ENCODE measurements around the gene FHIP1B.

FHIP1B gene

GRCh38 chr11:6238902-6239301 lies 4.5 kb upstream of the FHIP1B start, which contains the start of gene CNGA4:
TSS of gene CNGA4 (plus strand) at chr11:6239089. CDS start at chr11:6239207, 118 bp downstream.
- no peak for DNase-seq

- DNase-seq = no peak
Measured at GRCh38 chr11:6237761-6238302, 3.4 kb upstream of the FHIP1B start.

- DNase-seq = no peak
Measured at GRCh38 chr11:6237266-6237665, 2.8 kb upstream of the FHIP1B start.

GRCh38 chr11:6233984-6234386 lies 451 bp downstream of the FHIP1B start:
- no peak for DNase-seq

- DNase-seq = no peak
Measured at GRCh38 chr11:6232899-6233298, 1.5 kb downstream of the FHIP1B start.

- DNase-seq = no peak
Measured at GRCh38 chr11:6229911-6230310, 4.5 kb downstream of the FHIP1B start.

DNA sequence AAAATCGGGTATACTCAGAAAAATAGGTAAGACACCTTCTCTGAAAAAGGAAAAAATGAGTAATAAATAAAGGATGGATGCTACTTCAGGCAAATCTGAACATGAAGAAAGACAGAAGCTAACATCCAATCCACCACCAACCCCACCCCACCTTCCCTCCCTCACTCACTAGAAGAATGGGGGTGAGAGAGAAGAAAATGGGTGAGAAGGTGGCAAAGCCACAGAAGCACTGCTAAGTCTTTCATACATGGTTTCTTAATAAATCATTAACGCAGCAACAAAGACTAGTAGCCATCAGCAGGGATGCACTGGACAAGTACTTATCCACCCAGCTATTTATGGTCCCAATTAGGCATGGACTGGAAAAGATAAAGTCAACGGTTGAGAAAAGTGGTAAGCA lies 5.9 kb downstream of the FHIP1B start:
- no peak for DNase-seq

GRCh38 chr11:6225896-6226295 lies 8.5 kb downstream of the FHIP1B start:
- no peak for DNase-seq

- DNase-seq = no peak
Measured at GRCh38 chr11:6225024-6225423, 9.4 kb downstream of the FHIP1B start.

GRCh38 chr11:6224421-6224820 lies 10.0 kb downstream of the FHIP1B start:
- DNase-seq = no peak

DNA sequence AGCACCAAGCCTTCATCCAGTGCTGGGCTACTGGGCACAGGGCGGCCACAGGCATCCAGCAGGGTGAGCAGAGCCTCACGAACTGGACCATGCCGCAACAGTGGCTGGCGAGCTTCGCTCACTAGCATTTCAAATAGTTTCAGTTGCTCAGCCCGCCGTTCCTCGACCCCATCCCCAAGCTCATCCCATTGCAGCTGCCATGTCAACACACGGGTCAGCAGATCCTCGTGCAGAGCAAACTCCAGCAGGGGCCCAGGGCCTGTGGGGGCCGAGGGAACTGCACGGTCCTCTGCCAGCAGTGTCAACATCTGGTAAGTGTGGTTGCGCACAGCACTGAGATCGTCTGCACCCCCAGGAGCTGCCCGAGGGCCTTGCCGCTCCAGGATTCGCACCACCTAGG lies 10.6 kb downstream of the FHIP1B start:
- DNase-seq = no peak

DNA sequence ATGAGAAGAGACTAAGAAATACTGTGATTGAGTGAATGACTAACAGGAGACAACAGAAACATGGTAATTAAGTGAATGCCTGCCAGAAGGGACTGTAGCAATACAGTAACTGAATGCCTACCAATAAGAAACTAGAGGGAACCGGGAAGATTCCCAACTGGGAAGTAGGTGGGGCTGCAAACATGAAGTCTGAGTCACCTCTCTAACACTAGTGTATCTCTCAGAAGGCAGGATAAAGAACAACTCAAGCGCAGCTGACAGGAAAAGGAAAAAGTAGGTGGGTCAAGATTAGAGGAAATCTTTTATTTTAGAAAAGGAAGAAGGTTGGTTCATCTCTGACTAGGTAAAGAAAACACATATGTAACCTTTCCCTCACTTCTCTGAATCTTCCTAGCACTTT lies 15.1 kb downstream of the FHIP1B start:
- DNase-seq = no peak

GRCh38 chr11:6217722-6218121 lies 16.7 kb downstream of the FHIP1B start:
- no peak for DNase-seq

- DNase-seq = no peak
Measured at GRCh38 chr11:6216501-6216900, 17.9 kb downstream of the FHIP1B start.

GRCh38 chr11:6214530-6214929 lies 19.9 kb downstream of the FHIP1B start:
- no peak for DNase-seq

GRCh38 chr11:6210274-6210955 lies 24.0 kb downstream of the FHIP1B start:
- DNase-seq = no peak

DNA sequence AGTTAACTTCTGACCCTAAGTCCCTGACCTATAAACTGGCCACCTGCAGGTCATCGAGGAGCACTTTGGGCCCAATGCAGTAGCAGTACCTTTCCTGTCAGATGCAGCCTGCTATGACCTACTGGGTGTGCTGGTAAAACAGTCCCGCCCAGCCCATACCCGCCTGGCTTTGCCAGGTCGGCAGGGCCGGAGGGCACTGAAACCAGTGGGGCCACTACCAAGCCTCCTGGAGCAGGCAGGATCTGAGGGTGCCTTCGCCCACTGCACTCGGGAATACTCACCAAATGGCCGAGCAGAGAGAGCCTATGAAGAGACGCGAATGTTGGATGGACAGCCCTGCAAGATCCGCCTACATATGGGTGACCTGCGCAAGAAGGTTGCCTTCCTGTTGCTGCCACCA lies 24.6 kb downstream of the FHIP1B start:
- no peak for DNase-seq

DNA sequence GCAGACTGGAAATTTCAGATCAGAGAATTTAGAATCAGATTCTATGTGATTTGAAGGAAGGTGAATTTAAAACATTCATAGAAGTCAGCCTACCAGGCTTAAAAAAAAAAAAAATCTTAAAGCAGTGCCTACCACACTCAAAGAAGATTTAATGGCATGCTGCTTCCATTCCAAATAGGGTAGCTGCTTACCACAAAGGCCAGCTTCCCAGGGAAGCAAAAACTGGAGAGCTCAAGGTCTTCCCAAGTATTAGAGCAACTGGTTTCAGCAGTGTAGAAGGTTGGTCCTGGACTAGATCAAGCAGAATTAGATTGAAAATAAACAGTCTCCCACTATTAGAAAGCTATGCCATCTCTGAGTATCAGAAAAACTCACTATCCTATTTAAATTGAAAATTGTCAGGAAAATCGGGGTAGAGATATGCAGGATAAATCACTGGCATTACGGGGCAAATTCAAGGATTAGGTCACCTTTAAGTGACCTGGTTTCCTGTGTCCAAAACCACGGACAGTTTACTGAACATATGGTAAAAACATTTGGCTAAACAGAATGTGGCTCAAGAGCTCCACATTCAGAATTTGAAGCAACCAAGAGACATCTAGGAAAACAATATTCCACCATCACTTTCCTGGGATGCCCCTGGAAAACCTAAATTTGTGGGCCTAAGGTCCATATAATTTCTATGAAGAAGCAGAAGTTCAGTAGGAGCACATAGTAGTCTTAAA lies 27.8 kb downstream of the FHIP1B start:
- DNase-seq = no peak

DNA sequence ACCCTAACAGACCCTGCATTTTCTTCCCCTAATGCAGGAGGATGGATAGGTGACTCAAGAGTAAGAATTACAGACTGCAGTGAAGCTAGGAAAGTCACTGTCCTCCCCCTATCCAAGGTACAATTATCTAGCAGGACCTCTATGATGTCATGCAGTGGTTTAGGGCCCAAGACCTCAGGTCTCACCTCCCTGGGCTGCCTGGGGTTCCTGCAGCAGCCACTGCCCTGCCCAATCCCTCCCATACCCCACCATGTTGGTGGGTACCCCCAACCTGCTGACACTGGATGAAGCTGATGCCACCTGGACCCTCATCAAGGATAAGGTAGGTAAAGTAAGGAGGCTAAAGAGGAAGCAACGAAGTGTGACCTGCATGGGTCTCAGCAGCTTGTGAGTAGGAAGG lies 29.1 kb downstream of the FHIP1B start, which contains the start of gene C11orf42:
TSS of gene C11orf42 (plus strand) at position 192 of the 400 bp plus-strand sequence. CDS start at position 251, 59 bp downstream.
- DNase-seq = no peak

DNA sequence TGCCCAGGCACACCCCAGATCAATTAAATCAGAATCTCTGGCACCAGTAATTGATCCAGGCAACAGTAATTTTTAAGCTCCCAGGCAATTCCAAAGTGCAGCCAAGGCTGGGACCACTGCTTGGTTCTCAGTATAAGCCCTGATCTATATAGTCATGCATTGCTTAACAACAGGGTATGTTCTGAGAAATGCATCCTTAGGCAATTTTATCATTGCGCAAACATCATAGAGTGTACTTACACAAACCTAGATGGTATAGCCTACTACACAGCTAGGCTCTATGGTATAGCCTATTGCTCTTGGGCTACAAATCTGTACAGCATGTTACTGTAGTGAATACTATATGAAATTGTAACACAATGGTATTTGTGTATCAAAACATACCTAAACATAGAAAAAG lies 29.7 kb downstream of the FHIP1B start:
- DNase-seq = no peak

DNA sequence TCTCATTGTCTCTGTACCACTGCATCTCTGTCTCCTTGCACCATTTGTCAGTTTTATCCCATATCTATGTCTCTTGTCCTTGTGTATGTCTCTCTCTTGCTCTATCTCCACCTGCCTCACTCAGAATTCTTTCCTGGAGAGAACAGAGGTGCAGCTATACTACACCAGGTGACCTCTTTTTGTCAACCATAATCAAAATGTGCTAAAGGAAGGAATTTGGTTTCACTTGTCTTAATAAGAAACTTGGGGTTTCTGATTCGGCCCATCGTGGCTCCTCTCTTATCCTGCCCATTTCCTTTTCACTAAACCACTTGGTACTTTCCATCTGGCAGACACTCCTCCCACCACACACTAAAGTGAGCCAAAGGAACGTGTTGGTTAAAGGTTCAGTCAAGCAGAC lies 31.1 kb downstream of the FHIP1B start:
- no peak for DNase-seq

GRCh38 chr11:6202041-6202440 lies 32.4 kb downstream of the FHIP1B start:
- no peak for DNase-seq

DNA sequence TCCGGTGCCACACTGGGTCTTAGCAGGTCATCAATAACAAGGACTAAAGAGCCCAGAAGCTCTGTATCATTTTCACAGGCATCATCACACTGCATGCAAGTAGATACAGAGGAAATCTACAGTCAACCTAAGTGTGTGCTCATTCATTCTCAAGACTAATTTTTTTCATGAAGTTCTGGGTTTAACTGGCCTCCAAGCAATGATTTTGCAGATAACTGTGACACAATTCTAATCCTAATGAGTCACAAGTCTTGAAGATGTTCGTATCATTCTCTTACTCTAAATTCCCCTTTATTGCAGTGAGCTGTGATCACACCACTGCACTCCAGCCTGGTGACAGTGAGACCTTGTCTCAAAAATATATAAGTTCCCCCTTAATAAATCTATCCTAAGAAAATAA lies 33.0 kb downstream of the FHIP1B start:
- no peak for DNase-seq

DNA sequence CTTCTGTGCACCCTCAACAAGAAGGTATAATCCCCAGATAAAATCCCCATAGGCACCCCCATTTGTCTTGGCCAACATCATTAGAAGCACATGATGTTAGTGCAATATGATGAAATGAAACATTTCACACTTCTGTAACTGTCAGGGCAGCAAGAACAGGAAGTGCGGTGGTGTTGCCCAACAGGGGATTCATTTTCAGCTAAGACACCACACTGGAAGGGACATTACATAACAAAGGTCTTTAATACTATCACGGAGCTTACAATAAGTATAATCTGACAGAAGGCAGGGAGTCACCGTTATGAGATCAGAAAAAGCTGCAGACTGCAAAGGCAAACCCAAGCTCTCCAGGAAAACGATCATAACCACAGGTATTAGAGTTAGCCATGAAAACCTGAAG lies 33.5 kb downstream of the FHIP1B start:
- no peak for DNase-seq

Measured in activated CD4-positive, CD25-positive, alpha-beta regulatory T cell (primary cell).